Nephron (organoid): ENCODE data around the gene CCDC83.
"Not testable (repeated sequence)": the region's sequence is repeated elsewhere in the genome, so short reads cannot be mapped to it uniquely, and the experiment has no call there.

Experiments used
- H3K27ac Mint-ChIP-seq, 3 experiments: 2 replicates each; pipeline ENCODE4 v1.8.0; 2020; ENCODE audit warnings: mixed read lengths in 3 of 3, mild to moderate bottlenecking in 2 of 3, moderate library complexity in 1 of 3
- H3K27me3 Mint-ChIP-seq: 2 replicates; pipeline ENCODE4 v1.8.0; 2021; ENCODE audit warnings: low read depth, mild to moderate bottlenecking, moderate library complexity, mixed read lengths
- H3K36me3 Mint-ChIP-seq: 2 replicates; pipeline ENCODE4 v1.8.0; 2020; ENCODE audit warnings: low read depth, mixed read lengths
- H3K4me1 Mint-ChIP-seq: 2 replicates; pipeline ENCODE4 v1.8.0; 2020; ENCODE audit warnings: mixed read lengths
- H3K4me3 Mint-ChIP-seq, 3 experiments: 2 replicates each; pipeline ENCODE4 v1.8.0; 2020; ENCODE audit warnings: mild to moderate bottlenecking in 3 of 3, mixed read lengths in 3 of 3, moderate library complexity in 2 of 3
- H3K9me3 Mint-ChIP-seq: 2 replicates; pipeline ENCODE4 v1.8.0; 2020; ENCODE audit warnings: mixed read lengths
- TF ChIP-seq, protein P1 (sequence below), 3 experiments: fragments of 200-600 bp; sonication (generic); IDR thresholded peaks; one replicate each; pipeline ENCODE4 v1.5.0; 2021; ENCODE audit warnings: antibody characterized with exemption in 3 of 3; ENCODE audit not compliant: unreplicated experiment in 3 of 3

Gene CCDC83

DNA sequence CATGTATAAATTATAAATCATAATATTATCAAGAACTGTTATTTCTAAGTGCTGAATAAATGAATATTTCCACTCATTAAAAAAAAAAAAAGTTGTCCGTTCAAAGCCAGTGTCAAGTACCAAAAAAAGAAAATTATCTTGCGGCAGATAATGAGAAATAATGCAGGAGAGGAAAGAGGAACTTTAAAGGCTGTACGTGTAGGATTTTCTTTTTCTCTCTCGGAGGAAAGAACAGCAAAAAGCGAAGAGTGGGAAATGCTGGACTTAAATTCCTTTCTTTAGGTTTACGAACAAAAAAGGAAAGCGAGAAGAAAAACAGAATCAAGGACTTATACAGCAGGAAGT is 999 bp upstream of the CCDC83 start:
- H3K4me3 Mint-ChIP-seq: peak overlapping the region; percentile 84 to 90 (median 87)
- peaks cover 5% of the 10 kb centered on the region for H3K4me1 Mint-ChIP-seq
- no peaks in the 10 kb centered on the region for H3K27me3 Mint-ChIP-seq
- peak overlapping the region; percentile 89 to 98 (median 95) for H3K27ac Mint-ChIP-seq
- peaks cover 14% of the 10 kb centered on the region for H3K9me3 Mint-ChIP-seq
- TF ChIP-seq, protein P1, sequence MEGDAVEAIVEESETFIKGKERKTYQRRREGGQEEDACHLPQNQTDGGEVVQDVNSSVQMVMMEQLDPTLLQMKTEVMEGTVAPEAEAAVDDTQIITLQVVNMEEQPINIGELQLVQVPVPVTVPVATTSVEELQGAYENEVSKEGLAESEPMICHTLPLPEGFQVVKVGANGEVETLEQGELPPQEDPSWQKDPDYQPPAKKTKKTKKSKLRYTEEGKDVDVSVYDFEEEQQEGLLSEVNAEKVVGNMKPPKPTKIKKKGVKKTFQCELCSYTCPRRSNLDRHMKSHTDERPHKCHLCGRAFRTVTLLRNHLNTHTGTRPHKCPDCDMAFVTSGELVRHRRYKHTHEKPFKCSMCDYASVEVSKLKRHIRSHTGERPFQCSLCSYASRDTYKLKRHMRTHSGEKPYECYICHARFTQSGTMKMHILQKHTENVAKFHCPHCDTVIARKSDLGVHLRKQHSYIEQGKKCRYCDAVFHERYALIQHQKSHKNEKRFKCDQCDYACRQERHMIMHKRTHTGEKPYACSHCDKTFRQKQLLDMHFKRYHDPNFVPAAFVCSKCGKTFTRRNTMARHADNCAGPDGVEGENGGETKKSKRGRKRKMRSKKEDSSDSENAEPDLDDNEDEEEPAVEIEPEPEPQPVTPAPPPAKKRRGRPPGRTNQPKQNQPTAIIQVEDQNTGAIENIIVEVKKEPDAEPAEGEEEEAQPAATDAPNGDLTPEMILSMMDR (IDR thresholded peaks at IDR 0.05; ENCODE audit: unreplicated experiment in 3 of 3): no peak
- peaks cover 16% of the 10 kb centered on the region for H3K36me3 Mint-ChIP-seq

DNA sequence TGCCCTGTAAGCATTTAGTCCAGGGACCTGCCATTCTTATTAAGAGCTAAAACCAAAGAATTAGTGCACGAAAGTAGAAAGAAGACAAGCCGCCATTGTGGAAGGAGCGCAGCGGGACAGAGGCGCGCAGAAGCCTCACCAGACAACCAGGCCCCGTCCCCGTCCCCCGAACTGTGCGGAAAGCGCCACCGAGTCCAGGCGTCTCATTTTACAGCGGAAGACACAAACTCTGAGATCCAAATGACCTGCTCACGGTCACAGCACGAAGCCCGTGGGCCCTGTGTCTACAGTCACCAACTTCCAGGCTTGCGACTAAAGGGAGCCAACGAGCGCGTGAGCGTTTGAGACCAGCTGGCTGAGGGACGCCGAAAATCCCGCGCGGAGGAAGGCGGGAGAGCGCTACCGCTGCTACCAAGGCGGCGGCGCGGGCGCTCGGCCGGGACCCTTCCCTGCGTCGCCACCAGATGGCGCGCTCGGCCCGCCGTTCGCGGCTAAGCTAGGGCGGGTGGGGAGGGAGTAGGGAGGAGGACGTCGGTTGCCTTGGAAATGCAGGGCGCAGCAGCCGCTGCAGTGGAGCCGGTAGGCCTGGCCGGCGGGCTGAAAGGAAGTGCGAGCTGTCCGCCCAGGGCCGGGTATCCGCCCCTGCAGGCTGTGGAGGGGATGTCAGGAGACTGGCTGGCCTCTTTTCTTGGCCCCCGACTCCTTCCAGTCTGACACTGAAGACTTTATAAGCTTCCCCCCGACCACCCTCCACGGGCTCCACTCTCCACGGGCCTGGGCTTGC is 434 bp upstream of the CCDC83 start:
- Mint-ChIP-seq H3K27me3 (no peaks in the 10 kb centered on the region), H3K9me3 (peaks cover 17% of the 10 kb centered on the region), H3K36me3 (peaks cover 16% of the 10 kb centered on the region), H3K4me3 (peak overlapping the region; percentile 84 to 90 (median 87)), H3K4me1 (peaks cover 5% of the 10 kb centered on the region), H3K27ac (peak overlapping the region; percentile 89 to 98 (median 95))
- TF ChIP-seq, protein P1 (IDR thresholded peaks at IDR 0.05; ENCODE audit: unreplicated experiment in 3 of 3): peak; percentile 95 to 98 (median 97)

DNA sequence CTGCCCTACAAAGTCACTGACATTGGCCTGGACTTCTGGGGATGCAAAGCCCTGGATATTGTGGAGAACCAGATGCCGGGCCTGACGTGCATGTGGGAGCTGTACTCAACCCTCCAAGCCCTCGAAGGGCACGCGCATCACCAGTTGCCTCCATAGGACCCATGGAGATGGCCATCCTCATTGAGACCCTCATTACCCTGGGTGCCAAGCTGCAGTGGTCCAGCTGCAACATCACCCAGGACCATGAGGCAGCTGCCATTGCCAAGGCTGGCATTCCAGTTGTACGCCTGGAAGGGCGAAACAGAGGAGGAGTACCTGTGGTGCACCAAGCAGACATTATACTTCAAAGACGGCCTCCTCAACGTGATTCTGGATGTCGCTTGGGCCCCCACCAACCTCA is 1.9 kb downstream of the CCDC83 start:
- TF ChIP-seq, protein P1 (IDR thresholded peaks at IDR 0.05; ENCODE audit: unreplicated experiment in 3 of 3): no peak
- H3K4me3 Mint-ChIP-seq: no peak overlapping the region
- no peaks in the 10 kb centered on the region for H3K27me3 Mint-ChIP-seq
- H3K36me3 Mint-ChIP-seq: peaks cover 7% of the 10 kb centered on the region
- H3K9me3 Mint-ChIP-seq: peaks cover 9% of the 10 kb centered on the region
- H3K4me1 Mint-ChIP-seq: peaks cover 5% of the 10 kb centered on the region
- H3K27ac Mint-ChIP-seq: no peak overlapping the region

DNA sequence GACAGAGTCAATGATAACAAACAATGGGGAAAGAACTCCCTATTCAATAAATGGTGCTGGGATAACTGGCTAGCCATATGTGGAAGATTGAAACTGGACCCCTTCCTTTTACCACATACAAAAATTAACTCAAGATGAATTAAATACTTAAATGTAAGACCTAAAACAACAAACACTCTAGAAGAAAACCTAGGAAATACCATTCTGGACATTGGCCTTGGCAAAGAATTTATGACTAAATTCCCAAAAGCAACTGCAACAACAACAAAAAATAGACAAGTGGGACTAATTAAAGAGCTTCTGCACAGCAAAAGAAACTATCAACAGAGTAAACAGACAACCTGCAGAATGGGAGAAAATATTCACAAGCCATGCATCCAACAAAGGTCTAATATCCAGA is 4.4 kb downstream of the CCDC83 start:
- not testable (repeated sequence) for H3K27ac Mint-ChIP-seq, H3K27me3 Mint-ChIP-seq, H3K36me3 Mint-ChIP-seq, H3K9me3 Mint-ChIP-seq, H3K4me1 Mint-ChIP-seq, H3K4me3 Mint-ChIP-seq

DNA sequence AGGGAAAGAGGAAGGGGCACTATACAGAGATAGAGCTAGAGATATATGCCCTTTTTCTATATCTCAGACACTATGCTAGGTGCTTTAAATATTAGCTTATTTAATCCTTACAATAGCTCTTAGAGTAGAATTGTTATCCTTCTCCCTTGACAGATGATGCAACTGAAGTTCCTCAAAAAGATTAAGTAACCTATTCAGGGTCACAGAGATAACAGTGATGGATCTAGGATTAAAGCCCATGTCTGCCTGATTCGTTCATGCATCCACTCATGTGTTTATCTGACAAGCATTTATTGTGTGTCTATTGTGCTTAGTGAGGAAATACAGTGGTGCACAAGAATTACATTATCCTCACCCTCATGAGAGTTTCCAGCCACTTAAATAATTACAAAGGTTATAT is 8.7 kb downstream of the CCDC83 start:
- TF ChIP-seq, protein P1 (IDR thresholded peaks at IDR 0.05; ENCODE audit: unreplicated experiment in 3 of 3): no peak
- Mint-ChIP-seq H3K9me3 (peaks cover 4% of the 10 kb centered on the region), H3K27me3 (no peaks in the 10 kb centered on the region), H3K4me3 (no peak overlapping the region), H3K4me1 (no peaks in the 10 kb centered on the region), H3K27ac (no peak overlapping the region), H3K36me3 (no peaks in the 10 kb centered on the region)

DNA sequence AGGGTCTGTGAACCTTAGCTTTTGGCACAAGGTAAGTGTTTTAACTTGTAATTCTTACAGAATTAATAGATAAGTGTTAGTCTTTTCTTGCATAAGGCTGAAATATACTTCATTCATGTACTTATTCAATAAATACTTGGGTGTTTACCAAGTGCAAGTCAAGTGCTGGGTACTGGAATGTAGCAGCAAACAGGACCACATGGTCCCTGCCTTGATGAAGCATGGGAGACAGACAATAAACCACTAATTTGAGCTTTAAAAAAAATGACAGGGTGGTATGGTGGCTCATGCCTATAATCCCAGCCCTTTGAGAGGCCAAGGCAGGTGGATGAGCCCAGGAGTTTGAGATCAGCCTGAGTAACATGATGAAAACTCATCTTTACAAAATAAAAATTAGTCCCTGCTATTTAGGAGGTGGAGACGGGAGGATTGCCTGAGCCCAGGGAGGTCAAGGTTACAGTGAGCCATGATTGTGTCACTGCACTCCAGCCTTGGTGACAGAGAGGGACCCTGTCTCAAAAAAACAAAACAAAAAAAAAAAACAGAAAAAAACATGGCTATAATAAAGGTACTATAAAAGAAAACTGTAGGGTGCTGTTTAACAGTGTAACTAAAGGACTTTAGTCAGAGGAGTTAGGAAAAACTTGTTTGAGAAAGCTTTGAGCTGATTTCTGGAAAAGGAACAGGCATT is 11.1 kb downstream of the CCDC83 start:
- no peaks in the 10 kb centered on the region for H3K9me3 Mint-ChIP-seq
- no peak overlapping the region for H3K27ac Mint-ChIP-seq
- no peak overlapping the region for H3K4me3 Mint-ChIP-seq
- TF ChIP-seq, protein P1 (IDR thresholded peaks at IDR 0.05; ENCODE audit: unreplicated experiment in 3 of 3): no peak
- H3K27me3 Mint-ChIP-seq: no peaks in the 10 kb centered on the region
- no peaks in the 10 kb centered on the region for H3K36me3 Mint-ChIP-seq
- no peaks in the 10 kb centered on the region for H3K4me1 Mint-ChIP-seq
